Stimulated activated CD8-positive, alpha-beta memory T cell treated with anti-CD3 and anti-CD28 coated beads, Interleukin-12 subunit alpha, Interleukin-12 subunit beta, amount 100 ng/mL, for 24 hours (primary cell): Measurements from ENCODE around the gene RPS6KB1.
A peak's percentile ranks its signal among the peaks of the same experiment; 100 is the strongest.
"Not testable (repeated sequence)": the region's sequence is repeated elsewhere in the genome, so short reads cannot be mapped to it uniquely, and the experiment has no call there.

Experiments used
- DNase-seq: peaks from one replicate; pipeline ENCODE4 v3.0.0-alpha.2; 2020; ENCODE audit errors: extremely low read depth

Gene RPS6KB1

DNA sequence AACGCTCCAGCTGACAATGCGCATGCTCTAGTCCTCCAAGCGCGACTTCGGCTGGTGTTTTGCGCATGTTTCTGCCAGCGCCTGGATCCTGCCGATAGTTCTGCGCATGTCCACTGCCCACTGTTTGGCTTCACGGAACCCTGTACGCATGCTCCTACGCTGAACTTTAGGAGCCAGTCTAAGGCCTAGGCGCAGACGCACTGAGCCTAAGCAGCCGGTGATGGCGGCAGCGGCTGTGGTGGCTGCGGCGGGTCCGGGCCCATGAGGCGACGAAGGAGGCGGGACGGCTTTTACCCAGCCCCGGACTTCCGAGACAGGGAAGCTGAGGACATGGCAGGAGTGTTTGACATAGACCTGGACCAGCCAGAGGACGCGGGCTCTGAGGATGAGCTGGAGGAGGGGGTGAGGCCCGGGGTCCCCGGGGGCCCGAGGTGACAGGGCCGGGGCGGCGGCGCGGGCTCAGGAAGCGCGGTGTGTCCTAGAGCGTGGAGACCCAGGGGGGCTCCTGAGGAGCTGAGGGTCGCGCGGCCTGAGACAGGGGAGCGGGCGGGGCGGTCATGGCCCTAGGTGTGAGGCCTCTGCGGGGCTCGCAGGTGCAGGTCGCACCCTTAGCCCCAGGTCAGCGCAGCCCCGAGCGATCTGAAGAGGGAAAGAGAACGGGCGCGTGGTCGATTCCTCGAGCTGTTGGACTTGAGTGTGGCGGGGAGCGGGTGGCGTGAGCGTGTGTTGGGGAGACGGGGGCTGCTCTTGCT is at the start of gene RPS6KB1, which contains the start of gene TUBD1:
TSS of gene RPS6KB1 (plus strand) at position 198 of the 752 bp plus-strand sequence. CDS start at position 262, 64 bp downstream.
TSS of gene TUBD1 (minus strand) at position 20 of the 752 bp plus-strand sequence. CDS start 1,941 bp downstream, outside the sequence.
- peak; percentile 88 for DNase-seq

DNA sequence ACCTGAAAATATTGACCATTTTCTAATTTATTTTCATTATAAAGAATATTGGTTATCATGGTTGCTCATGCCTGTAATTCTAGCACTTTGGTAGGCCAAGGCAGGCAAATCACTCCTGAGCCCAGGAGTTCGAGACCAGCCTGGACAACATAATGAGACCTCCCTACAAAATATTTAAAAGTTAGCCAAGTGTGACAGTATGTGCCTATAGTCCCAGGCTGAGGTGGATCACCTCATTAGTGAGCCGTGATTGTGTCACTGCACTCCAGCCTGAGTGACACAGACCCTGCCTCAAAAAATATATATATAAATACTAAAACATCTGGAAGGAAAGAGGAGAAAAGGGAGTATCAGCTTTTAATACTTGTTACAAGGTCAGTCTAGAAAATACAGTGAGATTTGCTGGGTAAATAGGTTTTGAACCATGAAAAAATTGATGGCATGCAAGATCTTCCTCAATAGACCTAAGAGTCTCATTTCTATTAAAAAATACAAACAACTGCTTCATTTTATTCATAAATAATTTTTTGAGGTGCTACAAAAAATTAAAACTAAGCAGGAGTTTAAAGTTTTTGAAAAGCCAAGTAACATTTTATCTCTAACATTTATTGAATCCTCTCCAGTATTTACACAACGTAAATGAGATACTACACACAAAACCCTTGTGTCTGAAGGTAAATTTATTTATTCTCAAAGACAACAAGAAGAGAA is 47.9 kb upstream of the RPS6KB1 start:
- DNase-seq, result no peak

DNA sequence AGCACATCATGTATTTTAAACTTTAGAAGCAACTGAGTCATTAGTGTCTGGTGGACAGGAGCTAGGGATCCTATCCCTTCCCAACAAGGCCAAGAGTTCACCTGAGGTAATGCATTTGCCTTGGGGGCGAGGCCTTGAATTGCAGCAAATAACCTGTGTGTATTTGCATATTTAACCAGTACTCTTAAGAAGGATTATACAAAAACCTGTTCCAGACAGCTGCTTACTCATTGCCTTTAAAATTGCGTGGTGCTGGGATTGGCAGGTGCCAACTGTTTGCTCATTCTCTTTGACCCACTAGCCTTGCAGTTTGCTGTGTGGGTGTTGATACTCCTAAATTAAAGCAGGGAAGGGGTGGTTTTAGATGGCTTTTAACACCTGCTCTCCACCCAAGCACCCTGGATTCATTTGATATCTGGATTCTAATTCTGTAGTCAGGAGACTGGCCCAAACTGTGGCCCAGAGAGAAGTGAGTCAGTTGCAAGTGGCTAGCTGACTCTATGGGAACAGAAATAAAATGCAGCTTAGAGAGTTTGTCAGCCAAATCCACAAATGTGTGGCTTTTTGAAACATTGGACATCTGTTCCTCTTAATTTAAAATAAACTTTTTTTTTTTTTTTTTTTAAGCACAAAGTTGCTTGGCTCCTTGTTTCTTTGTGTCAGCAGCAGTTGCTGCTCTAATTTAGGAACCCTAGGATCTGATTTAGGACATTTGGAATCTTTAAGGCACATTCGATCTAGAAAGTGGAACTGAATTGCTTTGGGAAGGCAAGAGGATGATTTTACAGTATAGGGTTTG is 47.1 kb upstream of the RPS6KB1 start:
- no peak for DNase-seq

DNA sequence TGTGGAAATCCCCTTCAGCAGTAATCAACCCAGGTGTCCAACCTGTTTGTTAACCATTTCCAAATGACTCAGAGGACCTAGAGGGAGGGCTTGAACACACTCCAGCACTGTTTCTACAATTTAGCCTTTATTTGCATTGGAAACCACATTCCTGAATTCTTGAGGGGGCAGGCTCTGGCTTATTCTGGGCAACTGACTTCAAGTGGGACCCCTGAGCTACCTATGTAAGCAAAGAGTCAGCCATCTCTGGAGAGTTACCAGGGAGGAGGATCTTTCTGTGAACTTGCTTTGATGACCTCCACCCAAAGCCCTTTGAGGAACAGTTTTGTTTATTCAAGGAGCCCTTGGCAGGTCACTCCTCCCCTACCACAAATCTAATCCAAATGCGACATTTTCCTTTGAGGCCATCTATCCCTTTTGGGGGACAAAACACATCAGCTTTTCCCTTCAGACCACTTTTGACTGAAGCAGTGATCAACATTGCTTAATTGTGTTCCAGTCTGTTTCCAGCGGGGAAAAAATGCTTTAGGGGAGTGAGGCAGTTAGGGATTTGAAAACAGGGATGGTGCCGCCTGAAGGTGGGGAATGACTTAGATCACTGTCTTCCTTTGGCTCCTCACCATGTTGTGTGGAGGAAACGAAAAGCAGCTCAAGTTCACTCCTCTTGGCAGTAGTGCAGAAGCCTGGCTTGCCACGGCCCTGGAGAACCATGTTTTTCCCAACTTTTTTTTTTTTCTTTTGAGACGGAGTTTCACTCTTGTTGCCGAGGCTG is 46.3 kb upstream of the RPS6KB1 start:
- no peak for DNase-seq

DNA sequence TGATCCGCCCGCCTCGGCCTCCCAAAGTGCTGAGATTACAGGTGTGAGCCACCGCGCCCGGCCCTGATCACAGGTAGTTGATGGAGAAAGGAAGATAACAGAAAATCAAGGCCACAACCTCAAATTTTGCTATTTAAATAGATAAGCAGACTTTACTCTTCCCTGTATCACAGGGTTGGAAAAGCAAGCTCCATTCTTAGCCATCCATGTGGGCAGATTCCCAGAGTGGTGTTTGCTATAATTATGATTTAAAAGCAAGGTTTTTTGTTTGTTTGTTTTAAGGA is 44.6 kb upstream of the RPS6KB1 start:
- no peak for DNase-seq

DNA sequence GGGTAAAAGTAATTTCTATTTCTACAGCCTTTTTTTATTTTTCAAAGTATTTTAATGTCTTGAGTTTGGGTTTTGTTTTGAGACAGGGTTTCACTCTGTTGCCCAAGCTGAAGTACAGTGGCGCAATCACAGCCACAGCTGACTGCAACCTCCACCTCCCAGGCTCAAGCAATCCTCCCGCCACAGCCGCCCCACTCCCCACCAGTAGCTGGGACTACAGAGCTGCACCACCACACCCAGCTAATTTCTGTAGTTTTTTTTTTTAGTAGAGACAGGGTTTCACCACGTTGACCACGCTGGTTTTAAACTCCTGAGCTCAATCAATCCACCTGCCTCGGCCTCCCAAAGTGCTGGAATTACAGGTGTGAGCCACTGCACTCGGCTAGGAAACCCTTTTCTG is 44.1 kb upstream of the RPS6KB1 start:
- DNase-seq, result no peak

DNA sequence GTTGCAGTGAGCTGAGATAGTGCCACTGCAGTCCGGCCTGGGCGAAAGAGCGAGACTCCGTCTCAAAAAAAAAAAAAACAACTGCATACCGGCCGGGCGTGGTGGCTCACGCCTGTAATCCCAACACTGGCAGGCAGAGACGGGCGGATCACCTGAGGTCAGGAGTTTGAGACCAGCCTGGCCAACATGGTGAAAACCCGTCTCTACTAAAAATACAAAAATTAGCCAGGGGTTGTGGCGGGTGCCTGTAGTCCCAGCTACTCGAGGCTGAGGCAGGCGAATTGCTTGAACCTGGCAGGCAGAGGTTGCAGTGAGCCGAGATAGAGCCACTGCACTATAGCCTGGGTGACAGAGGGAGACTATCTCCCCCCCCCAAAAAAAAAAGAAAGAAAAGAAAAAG is 42.6 kb upstream of the RPS6KB1 start:
- not testable (repeated sequence) for DNase-seq

DNA sequence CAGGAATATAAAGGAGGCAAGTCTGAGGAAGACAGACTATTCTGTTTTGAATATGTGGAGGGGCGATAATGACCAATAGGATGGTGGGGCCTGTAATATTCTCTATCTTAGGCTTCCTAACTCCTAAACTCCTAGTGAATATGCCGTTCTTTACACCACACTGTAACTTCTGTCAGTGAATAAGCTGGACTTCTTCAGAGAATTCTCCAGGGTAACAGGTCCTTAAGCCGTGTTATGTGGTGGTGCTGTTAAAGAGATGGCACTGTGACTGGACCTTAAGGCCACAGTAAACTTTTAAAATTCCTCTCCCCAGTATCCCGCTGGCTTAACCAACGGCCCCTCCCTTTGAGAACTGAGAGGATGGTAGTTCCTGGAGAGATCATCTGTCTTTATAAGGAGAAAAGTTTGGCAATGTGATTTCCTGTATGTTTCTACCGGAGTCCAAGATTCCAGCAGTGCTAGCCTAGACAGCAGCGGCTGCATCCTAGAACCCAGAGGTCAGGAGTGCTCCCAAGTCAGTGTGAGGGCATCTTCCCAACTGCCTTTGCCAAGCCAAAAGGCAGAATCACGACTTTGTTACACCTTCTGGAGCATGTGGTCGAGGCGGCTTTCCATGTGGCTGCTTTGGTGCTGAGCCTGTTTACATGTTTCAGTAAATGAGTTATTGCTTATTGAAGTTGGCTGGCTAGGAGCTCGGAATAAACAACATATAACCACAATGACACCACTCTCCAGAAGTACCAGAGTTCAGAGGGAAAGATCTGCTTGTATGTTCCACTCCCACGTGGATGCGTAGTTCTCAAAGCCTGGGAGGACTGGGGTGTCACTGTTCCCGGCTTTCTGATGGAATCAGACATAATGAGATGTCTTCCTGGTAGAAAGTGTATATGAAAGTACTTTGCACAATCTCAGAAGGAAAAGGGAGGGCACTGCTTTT is 41.2 kb upstream of the RPS6KB1 start:
- no peak for DNase-seq

DNA sequence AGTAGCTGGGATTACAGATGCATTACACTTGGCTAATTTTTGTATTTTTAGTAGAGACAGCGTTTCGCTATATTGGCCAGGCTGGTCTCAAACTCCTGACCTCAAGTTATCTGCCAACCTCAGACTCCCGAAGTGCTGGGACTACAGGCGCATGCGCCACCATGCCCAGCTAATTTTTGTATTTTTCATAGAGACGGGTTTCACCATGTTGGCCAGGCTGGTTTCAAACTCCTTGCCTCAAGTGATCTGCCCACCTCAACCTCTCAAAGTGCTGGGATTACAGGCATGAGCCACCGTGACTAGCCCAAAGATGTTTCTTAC is 40.1 kb upstream of the RPS6KB1 start:
- DNase-seq, result not testable (repeated sequence)

DNA sequence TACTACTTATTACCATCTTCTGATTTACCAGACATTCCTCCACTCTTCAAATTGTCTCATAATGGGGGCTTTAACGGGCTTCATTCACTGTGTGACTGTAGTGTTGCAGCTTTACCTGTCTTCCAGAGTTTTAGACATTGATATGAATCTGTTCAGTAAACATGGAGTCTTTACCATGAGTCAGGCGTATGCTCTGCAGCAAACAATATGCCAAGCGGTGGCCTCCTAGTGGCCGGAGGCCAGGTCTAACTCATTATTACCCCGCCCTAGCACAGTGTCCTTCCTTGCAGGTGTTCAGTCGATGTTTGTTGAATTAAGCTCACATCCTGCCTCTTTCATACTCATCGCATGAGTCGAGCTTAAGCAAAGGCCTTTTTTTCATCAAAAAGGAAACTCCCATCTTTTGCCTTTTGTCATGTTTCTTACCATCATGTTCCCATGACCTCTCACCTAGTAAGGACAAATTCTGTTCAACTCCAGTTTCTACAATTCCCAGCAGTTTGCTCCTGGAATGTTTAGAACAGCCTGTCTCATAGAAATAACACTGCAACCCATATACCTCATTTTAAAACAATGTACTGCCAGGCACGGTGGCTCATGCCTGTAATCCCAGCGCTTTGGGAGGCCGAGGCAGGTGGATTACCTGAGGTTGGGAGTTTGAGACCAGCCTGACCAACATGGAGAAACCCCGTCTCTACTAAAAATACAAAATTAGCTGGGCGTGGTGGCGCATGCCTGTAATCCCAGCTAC is 39.6 kb upstream of the RPS6KB1 start:
- no peak for DNase-seq

DNA sequence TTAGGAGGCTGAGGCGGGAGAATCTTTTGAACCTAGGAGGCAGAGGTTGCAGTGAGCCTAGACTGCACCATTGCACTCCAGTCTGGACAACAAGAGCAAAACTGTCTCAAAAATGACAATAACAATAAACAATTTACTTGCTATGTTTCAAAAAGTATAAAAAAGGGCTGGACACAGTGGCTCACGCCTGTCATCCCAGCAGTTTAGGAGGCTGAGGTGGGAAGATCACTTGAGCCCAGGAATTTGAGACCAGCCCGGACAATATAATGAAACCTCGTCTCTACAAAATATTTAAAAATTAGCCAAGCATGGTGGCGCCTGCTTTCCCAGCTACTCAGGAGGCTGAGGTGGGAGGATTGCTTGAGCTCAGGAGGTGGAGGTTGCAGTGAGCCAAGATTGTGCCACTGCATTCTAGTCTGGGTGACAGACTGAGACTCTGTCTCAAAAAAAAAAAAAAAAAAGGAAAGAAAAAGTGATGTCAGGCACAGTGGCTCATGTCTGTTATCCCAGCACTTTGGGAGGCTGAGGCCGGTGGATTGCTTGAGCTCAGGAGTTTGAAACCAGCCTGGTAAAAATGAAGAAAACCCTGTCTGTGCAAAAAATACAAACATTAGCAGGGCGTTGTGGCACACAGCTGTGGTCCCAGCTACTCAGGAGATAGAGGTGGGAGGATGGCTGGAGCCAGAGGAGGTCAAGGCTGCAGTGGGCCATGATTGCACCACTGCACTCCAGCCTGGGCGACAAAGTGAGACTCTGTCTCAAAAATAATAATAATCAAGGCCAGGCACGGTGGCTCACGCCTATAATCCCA is 38.8 kb upstream of the RPS6KB1 start:
- DNase-seq, result not testable (repeated sequence)

DNA sequence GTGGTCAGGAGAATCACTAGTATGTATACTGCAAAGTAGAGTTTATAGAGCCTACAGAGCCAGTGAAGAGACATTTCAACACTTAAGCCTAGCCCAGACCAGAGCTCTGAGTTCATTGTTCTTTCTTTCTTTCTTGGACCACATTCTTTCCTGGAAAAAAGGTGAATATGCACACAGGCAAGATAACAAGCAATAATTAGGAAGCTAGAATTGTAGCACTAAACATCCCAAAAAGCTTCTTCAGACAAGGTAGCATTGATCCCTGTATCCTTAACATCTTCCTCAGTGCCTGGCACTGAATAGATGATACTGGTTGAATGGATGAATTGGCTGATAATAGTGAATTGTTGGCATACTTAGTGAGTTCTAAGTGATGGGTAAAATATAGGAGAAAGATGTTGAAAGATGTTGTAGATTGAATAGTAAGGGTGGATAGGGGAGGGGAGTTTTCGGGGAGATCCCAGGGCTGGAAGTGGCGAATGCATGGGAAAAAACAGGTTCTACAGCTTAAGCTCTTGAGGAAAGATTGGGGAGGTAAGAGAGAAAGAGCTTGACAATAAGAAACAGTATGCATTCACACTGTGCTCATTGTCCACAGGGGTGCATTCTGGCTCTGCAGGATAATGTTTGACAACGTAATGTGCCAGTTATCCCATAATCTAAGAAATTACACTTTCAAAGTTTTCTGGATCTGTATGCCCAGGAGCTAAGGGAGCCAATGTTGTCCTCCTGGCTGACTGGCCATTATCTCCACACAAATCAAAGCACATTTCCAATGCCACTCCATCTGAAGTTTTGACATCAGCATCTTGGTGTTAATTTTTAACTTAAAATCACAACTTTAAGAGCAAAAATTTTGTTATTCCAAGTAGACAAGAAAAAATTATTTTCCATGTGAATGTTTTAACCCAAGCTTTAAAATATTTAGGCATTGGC is 35.8 kb upstream of the RPS6KB1 start:
- no peak for DNase-seq

DNA sequence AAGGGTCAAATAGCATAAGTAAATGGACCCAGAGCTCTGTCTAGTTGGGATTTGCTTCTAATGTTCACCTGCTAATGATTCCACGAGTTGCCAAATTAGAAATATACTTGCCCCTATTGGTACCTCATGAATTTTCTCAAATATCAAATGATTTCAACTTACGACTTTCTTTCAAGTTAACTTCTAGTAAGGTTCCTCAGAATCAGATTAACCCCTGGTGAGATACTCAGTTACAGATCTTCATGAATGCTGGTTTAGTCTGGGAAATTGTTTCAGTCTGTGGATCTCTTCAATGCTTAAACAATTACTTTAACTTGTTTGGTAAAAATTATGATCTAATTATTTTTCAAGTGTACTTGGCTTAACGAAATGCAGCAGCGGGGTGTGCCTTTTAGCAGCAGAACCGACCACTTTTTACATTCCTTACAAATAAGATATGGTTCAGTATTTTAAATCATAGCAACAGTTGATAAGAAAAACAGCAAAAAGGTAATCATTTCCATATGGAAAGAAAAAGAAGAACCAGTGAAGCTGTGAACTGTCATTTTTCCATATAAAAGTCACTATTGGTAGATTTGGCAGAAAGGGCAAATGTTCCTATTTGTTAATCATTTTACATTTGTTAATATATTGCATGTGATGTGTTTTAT is 34.6 kb upstream of the RPS6KB1 start:
- no peak for DNase-seq

DNA sequence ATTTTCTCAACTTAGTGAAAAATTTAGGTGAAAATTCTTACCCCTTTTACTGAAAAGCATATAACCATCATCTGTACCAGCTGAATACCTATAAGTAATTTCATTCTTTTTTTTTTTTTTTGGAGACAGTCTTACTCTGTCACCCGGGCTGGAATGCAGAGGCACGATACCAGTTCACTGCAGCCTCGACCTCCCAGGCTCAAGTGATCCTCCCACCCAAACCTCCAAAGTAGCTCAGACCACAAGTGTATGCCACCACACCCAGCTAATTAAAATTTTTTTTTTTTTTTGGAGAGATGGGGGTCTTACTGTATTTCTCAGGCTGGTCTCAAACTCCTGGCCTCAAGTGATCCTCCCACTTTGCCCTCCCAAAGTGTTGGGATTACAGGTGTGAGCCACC is 34.0 kb upstream of the RPS6KB1 start:
- no peak for DNase-seq

DNA sequence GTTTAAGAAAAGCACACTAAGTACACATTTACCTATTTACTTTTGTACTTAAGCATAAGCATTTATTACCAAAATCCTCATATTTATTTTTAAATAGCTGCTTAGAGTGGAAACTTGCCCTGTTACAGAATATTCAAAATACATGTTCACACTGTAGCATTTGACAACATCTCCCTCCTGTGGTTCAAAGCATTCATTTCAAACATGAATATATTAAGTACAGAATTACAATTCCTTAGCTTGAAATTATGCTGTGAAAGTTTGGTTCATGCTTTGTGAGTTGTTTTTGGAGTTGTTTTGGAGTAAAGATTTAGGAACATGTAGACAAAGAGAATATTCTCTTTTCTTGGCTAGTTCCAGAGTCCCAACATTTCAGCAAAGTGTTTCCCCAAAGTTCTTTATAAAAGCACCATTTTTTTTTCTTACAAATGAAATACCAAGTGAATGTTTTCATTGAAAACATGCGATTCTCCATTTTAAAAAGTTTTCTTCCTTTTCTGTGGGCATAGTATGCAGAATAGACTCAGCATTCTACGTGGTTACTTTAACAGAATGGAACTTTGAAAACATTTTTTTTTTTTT is 33.4 kb upstream of the RPS6KB1 start:
- DNase-seq, result no peak

DNA sequence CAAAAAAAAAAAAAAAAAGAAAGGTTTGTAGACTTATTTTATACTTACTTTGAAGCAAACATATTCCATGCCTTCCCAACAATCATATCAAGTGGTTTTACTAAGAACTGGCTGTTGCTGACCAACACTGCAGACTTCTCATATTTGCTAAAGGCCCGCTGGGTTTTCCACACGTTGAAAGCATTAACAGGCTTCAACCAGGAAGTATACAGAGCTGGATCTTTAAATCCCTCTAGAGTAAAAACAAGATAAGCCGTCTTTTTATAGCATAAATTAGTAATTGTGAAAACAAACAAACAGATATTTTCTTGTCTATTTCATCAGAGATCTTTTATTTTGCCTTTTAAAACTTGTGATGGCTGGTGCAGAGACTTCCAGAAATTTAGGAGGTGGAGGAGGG is 29.3 kb upstream of the RPS6KB1 start:
- no peak for DNase-seq

DNA sequence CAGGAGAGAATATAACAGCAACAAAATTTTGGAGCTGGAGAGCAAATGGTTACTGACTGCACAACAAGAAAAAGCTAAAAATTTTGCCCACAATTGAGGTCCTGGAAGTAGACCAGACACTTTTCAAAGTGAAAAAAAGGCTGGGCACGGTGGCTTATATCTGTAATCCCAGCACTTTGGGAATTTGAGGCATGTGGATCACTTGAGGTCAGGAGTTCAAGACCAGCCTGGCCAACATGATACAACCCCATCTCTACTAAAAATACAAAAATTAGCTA is 23.0 kb upstream of the RPS6KB1 start:
- no peak for DNase-seq

DNA sequence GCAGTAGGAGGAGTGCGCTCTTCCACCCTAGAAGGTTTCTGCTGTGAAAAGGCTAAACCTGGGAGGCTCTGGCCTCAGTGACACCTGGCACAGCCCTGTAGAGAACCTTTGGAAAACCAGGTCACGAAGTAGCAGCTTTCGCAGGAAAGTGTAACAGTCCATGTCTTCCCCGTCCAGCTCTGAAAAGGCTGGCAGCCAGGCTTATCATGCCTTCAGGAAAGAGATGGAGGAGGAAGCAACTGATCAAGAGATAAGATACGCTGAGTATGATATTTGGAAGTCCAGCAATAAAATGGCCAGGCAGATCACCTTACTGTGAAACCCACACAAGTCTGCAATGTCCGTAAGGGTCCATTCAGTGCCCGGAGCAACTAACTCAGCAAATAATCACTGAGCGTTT is 22.4 kb upstream of the RPS6KB1 start:
- DNase-seq, result no peak
